ENCODE measurements around the gene HNRNPK. TPM values are rescaled to one million over a fixed set of nuclear protein-coding genes. Genes with fewer than 3 reads are reported as not detected.
A peak's percentile ranks its signal among the peaks of the same experiment; 100 is the strongest.

Gene HNRNPK
- total and polyA plus RNA-seq, 2 of the 13 experiments (the other 11 are each of a cell fraction or from before 2014, with no cell fraction given), result 321 to 712 TPM

GRCh38 chr9:83956436-83957247 is 23.4 kb downstream of the HNRNPK start (continued):
- TF ChIP-seq E2F2 (CRISPR knock-in tag; IDR thresholded peaks at IDR 0.05; ENCODE audit: borderline replicate concordance) (peak; percentile 93; the same call in 1 of the 2 replicates), IKZF5 (CRISPR knock-in tag; IDR thresholded peaks at IDR 0.05) (peak; percentile 69), NFE2 (CRISPR knock-in tag; IDR thresholded peaks at IDR 0.05) (no peak), MEIS1 (CRISPR knock-in tag; IDR thresholded peaks at IDR 0.05; ENCODE audit: borderline replicate concordance) (no peak), KLF9 (CRISPR knock-in tag; IDR thresholded peaks at IDR 0.05; ENCODE audit: low read depth) (peak; percentile 86), ZNF263 (CRISPR knock-in tag; IDR thresholded peaks at IDR 0.05) (peak; percentile 59; the same call in 1 of the 2 replicates), THAP7 (CRISPR knock-in tag; IDR thresholded peaks at IDR 0.05) (no peak), CCDC6 (CRISPR knock-in tag; IDR thresholded peaks at IDR 0.05) (peak; percentile 88; the same call in 1 of the 2 replicates), ZNF33B (CRISPR knock-in tag; IDR thresholded peaks at IDR 0.05) (peak; percentile 87), ZNF281 (CRISPR knock-in tag; IDR thresholded peaks at IDR 0.05; ENCODE audit: borderline replicate concordance) (0 out of 2 replicates have a peak, but pooled peaks have one; percentile 7), KLF11 (CRISPR knock-in tag; IDR thresholded peaks at IDR 0.05) (no peak), ERF (CRISPR knock-in tag; IDR thresholded peaks at IDR 0.05) (peak; percentile 68; the same call in 1 of the 2 replicates), TGIF2 (CRISPR knock-in tag; IDR thresholded peaks at IDR 0.05) (0 out of 2 replicates have a peak, but pooled peaks have one; percentile 28), RAD21 (CRISPR knock-in tag; IDR thresholded peaks at IDR 0.05) (no peak), ELF3 (CRISPR knock-in tag; IDR thresholded peaks at IDR 0.05) (peak; percentile 83), ASH2L (IDR thresholded peaks at IDR 0.05; ENCODE audit: insufficient read length, low read depth, low read length) (peak; percentile 95), PAXIP1 (CRISPR knock-in tag; conservative IDR thresholded peaks at IDR 0.05) (peak; percentile 72), YY1 (IDR thresholded peaks at IDR 0.05; ENCODE audit: insufficient read depth, insufficient replicate concordance, low read depth, low read length) (peak; percentile 23), MXI1 (IDR thresholded peaks at IDR 0.05; ENCODE audit: borderline replicate concordance, low read depth, low read length) (peak; percentile 61; the same call in 1 of the 3 replicates), ZNF510 (CRISPR knock-in tag; IDR thresholded peaks at IDR 0.05; ENCODE audit: low read depth) (no peak)

Measured in HepG2 (cell line).